Activated CD8-positive, alpha-beta memory T cell treated with anti-CD3 and anti-CD28 coated beads for 4 hours (primary cell): ENCODE measurements around the gene SELENOO.

Experiments
- DNase-seq, 2 donors: peaks; one replicate each; pipeline ENCODE4 v3.0.0-alpha.2; 2020; ENCODE audit warnings: low read depth in 2 of 2

The SELENOO gene

DNA sequence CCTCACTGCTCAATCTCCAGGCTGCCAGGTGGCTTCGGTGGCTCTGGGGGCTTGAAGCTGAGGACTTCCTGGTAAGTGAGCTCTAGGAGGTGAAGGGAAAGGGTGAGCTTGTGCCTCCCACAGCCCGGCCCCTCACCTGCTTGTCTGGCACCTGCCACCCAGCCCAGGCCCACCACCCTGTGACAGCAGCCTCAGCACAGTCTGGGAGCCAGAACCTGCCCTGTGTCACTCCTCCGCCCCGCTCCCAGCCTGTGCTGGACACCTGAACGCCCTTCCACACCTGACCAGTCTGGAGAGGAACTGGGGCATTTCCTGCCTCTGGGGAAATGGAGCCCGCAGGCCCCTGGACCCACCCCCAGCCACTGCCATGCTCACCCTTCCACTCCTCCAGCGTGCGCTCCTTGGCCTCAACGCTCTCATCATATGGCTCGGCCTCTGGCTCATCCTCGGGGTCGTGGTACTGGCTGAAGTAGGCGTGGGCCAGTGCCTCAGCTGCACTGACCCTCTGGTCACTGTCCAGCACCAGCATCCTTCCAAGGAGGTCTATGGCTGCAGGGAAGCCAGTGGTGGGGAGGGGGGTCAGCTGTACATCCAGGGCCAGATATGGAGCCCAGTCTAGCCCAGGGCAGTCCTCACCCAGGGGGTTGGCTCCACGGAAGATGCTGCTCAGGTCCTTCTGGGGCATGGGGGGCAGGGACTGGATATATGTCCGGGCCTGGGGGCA is 64.3 kb downstream of the SELENOO start:
- DNase-seq = no peak

GRCh38 chr22:50266994-50267393 is 66.2 kb downstream of the SELENOO start:
- DNase-seq = no peak
